ENCODE results near the gene THEM4. TPM values are rescaled to one million over a fixed set of nuclear protein-coding genes. Genes with fewer than 3 reads are reported as not detected.

THEM4 gene
- total and polyA plus RNA-seq, 2 of the 8 experiments (the other 6 are each of a cell fraction or from before 2014, with no cell fraction given) = 9.9 to 11.2 TPM

DNA sequence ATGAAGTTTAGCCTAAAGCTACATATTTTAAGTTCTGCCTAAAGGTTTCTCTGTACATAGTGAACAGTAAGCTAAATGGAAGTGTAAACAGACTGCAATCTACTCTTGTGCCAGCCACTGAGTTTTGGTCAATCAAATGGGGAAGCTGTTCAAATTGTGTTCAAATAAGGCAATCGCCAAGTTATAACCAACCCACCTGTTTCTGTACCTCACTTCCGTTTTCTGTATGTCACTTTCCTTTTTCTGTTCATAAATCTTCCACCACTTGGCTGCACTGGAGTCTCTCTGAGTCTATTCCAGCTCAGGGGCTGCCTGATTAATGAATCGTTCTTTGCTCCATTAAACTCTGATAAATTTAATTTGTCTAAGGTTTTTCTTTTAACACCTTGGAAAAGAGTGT, 10.8 kb upstream of the THEM4 start (continued):
- TF ChIP-seq, protein P1, sequence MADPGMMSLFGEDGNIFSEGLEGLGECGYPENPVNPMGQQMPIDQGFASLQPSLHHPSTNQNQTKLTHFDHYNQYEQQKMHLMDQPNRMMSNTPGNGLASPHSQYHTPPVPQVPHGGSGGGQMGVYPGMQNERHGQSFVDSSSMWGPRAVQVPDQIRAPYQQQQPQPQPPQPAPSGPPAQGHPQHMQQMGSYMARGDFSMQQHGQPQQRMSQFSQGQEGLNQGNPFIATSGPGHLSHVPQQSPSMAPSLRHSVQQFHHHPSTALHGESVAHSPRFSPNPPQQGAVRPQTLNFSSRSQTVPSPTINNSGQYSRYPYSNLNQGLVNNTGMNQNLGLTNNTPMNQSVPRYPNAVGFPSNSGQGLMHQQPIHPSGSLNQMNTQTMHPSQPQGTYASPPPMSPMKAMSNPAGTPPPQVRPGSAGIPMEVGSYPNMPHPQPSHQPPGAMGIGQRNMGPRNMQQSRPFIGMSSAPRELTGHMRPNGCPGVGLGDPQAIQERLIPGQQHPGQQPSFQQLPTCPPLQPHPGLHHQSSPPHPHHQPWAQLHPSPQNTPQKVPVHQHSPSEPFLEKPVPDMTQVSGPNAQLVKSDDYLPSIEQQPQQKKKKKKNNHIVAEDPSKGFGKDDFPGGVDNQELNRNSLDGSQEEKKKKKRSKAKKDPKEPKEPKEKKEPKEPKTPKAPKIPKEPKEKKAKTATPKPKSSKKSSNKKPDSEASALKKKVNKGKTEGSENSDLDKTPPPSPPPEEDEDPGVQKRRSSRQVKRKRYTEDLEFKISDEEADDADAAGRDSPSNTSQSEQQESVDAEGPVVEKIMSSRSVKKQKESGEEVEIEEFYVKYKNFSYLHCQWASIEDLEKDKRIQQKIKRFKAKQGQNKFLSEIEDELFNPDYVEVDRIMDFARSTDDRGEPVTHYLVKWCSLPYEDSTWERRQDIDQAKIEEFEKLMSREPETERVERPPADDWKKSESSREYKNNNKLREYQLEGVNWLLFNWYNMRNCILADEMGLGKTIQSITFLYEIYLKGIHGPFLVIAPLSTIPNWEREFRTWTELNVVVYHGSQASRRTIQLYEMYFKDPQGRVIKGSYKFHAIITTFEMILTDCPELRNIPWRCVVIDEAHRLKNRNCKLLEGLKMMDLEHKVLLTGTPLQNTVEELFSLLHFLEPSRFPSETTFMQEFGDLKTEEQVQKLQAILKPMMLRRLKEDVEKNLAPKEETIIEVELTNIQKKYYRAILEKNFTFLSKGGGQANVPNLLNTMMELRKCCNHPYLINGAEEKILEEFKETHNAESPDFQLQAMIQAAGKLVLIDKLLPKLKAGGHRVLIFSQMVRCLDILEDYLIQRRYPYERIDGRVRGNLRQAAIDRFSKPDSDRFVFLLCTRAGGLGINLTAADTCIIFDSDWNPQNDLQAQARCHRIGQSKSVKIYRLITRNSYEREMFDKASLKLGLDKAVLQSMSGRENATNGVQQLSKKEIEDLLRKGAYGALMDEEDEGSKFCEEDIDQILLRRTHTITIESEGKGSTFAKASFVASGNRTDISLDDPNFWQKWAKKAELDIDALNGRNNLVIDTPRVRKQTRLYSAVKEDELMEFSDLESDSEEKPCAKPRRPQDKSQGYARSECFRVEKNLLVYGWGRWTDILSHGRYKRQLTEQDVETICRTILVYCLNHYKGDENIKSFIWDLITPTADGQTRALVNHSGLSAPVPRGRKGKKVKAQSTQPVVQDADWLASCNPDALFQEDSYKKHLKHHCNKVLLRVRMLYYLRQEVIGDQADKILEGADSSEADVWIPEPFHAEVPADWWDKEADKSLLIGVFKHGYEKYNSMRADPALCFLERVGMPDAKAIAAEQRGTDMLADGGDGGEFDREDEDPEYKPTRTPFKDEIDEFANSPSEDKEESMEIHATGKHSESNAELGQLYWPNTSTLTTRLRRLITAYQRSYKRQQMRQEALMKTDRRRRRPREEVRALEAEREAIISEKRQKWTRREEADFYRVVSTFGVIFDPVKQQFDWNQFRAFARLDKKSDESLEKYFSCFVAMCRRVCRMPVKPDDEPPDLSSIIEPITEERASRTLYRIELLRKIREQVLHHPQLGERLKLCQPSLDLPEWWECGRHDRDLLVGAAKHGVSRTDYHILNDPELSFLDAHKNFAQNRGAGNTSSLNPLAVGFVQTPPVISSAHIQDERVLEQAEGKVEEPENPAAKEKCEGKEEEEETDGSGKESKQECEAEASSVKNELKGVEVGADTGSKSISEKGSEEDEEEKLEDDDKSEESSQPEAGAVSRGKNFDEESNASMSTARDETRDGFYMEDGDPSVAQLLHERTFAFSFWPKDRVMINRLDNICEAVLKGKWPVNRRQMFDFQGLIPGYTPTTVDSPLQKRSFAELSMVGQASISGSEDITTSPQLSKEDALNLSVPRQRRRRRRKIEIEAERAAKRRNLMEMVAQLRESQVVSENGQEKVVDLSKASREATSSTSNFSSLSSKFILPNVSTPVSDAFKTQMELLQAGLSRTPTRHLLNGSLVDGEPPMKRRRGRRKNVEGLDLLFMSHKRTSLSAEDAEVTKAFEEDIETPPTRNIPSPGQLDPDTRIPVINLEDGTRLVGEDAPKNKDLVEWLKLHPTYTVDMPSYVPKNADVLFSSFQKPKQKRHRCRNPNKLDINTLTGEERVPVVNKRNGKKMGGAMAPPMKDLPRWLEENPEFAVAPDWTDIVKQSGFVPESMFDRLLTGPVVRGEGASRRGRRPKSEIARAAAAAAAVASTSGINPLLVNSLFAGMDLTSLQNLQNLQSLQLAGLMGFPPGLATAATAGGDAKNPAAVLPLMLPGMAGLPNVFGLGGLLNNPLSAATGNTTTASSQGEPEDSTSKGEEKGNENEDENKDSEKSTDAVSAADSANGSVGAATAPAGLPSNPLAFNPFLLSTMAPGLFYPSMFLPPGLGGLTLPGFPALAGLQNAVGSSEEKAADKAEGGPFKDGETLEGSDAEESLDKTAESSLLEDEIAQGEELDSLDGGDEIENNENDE (IDR thresholded peaks at IDR 0.05; ENCODE audit: insufficient replicate concordance, low read length) = no peak
- TF ChIP-seq JUN (IDR thresholded peaks at IDR 0.05; ENCODE audit: low read depth, low read length) (no peak), CREB1 (IDR thresholded peaks at IDR 0.05) (no peak), YY1 (IDR thresholded peaks at IDR 0.05; ENCODE audit: low read depth, low read length) (no peak)
